ENCODE measurements around the gene DCTN1. TPM values are rescaled to one million over a fixed set of nuclear protein-coding genes. Genes with fewer than 3 reads are reported as not detected.

DCTN1 gene
- total RNA-seq, 3 donors from 2014 or later, result 92.2 to 125 (median 103) TPM

DNA sequence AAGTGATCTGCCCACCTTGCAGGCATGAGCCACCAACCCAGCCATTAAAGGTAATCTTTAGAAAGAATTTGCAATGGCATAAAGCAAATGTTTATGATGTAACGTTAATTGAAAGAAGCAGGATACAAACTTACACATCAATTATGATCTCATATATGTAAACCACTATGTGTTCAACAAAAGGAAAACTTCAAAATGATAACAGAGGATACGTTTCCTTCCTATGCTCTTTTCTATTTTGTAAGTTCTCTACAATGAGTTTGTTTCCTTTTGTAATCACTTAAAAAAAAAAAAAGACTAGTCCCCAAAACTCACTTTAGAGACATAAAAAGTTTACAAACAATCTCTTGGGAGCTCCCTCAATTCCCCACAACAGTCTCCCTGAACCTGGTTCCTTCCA is 39.9 kb upstream of the DCTN1 start:
- no peak for DNase-seq (ENCODE audit: low spot score in 2 of 2)
- Histone ChIP-seq H3K4me1 (no peaks in the 10 kb centered on the region), H3K36me3 (no peaks in the 10 kb centered on the region), H3K4me3 (no peak overlapping the region), H3K27me3 (no peaks in the 10 kb centered on the region), H3K27ac (no peak overlapping the region), H3K9me3 (no peaks in the 10 kb centered on the region)
- intact Hi-C loops (cut with DNase I; ENCODE audit: low total_unique reads), result no loop called here
- TF ChIP-seq POLR2AphosphoS5 (IDR thresholded peaks at IDR 0.05) (no peak), CTCF (IDR thresholded peaks at IDR 0.05) (no peak), POLR2A (IDR thresholded peaks at IDR 0.05) (no peak)

DNA sequence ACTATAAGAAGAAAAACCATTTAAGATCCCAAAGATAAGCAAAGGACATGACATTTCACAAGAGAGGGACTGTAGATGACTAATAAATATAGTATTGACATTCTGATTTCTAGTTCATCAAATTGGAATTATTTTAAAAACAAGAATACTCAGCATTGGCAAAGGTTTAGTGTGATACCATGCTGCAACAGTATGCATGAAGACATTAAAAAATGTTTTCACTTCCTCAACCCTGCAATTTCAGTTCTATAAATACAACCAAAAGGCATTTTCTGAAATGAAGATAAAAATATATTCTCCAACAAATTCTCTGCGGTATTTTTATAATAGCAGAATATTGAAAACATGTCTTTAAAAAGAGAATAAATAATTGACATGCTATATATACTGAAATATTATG is 39.2 kb upstream of the DCTN1 start:
- DNase-seq (ENCODE audit: low spot score in 2 of 2), result no peak
- no peaks in the 10 kb centered on the region for H3K27me3 ChIP-seq
- no peak for TF ChIP-seq POLR2A (IDR thresholded peaks at IDR 0.05)
- no peak for TF ChIP-seq CTCF (IDR thresholded peaks at IDR 0.05)
- no peak for TF ChIP-seq POLR2AphosphoS5 (IDR thresholded peaks at IDR 0.05)
- H3K9me3 ChIP-seq, result no peaks in the 10 kb centered on the region
- H3K4me3 ChIP-seq, result no peak overlapping the region
- intact Hi-C loops (cut with DNase I; ENCODE audit: low total_unique reads), result no loop called here
- H3K4me1 ChIP-seq, result peaks cover 0 to 2% of the 10 kb centered on the region in 2 donors
- no peaks in the 10 kb centered on the region for H3K36me3 ChIP-seq
- no peak overlapping the region for H3K27ac ChIP-seq

GRCh38 chr2:74418312-74418711 is 38.2 kb upstream of the DCTN1 start:
- no peak for DNase-seq (ENCODE audit: low spot score in 2 of 2)
- H3K36me3 ChIP-seq, result no peaks in the 10 kb centered on the region
- no peak overlapping the region for H3K27ac ChIP-seq
- TF ChIP-seq POLR2A (IDR thresholded peaks at IDR 0.05), result no peak
- no peak for TF ChIP-seq CTCF (IDR thresholded peaks at IDR 0.05)
- TF ChIP-seq POLR2AphosphoS5 (IDR thresholded peaks at IDR 0.05), result no peak
- H3K4me3 ChIP-seq, result no peak overlapping the region
- peaks cover 0 to 5% of the 10 kb centered on the region in 2 donors for H3K4me1 ChIP-seq
- H3K27me3 ChIP-seq, result no peaks in the 10 kb centered on the region
- H3K9me3 ChIP-seq, result no peaks in the 10 kb centered on the region
- intact Hi-C loops (cut with DNase I; ENCODE audit: low total_unique reads), result no loop called here

DNA sequence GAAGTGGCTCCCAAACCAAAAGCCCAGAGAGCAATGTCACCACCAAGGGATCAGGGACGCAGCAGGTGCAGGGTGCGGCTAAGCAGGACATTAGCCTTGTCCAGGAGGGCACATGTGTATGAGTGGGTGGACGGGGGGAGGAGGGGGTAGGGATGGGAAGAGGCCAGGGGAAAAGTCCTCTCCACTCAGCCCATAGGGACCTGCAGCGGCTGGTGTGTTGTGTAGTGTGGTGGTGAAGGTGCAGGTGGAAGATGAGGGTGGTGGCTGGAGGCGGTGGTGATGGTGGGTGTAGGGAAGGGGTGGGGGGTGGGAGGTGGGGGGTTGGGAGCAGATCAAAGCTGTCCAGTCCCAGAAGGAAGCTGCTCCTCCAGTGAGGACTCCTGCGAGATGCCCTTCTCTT is 37.7 kb upstream of the DCTN1 start:
- H3K4me3 ChIP-seq, result no peak overlapping the region
- H3K9me3 ChIP-seq, result no peaks in the 10 kb centered on the region
- no peak overlapping the region for H3K27ac ChIP-seq
- DNase-seq (ENCODE audit: low spot score in 2 of 2), result no peak
- peaks cover 0 to 5% of the 10 kb centered on the region in 2 donors for H3K4me1 ChIP-seq
- intact Hi-C loops (cut with DNase I; ENCODE audit: low total_unique reads), result no loop called here
- no peak for TF ChIP-seq POLR2A (IDR thresholded peaks at IDR 0.05)
- no peak for TF ChIP-seq POLR2AphosphoS5 (IDR thresholded peaks at IDR 0.05)
- TF ChIP-seq CTCF (IDR thresholded peaks at IDR 0.05), result no peak
- no peaks in the 10 kb centered on the region for H3K27me3 ChIP-seq
- no peaks in the 10 kb centered on the region for H3K36me3 ChIP-seq

DNA sequence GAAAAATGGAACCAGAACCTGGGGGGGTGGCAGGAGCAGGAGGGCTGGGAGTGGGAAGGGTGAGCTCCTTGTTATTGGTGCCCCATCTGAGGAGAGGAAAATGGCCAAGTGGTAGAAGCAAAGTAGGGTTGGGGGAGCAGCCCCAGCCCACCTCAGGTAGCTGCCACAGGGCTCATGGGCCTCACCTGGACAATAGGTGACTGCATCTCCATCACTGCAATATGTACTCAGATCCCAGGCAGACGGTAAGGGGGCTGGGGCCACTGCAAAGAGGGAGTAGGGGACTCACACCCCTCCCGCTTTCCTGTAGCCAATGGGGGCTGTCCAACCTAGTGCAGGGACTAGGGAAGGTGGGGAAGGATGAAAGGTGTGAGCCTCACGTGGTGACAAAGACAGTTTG is 37.1 kb upstream of the DCTN1 start:
- H3K9me3 ChIP-seq, result no peaks in the 10 kb centered on the region
- peaks cover 0 to 5% of the 10 kb centered on the region in 2 donors for H3K4me1 ChIP-seq
- intact Hi-C loops (cut with DNase I; ENCODE audit: low total_unique reads), result no loop called here
- H3K27ac ChIP-seq, result no peak overlapping the region
- no peak overlapping the region for H3K4me3 ChIP-seq
- H3K27me3 ChIP-seq, result no peaks in the 10 kb centered on the region
- no peak for TF ChIP-seq POLR2AphosphoS5 (IDR thresholded peaks at IDR 0.05)
- TF ChIP-seq POLR2A (IDR thresholded peaks at IDR 0.05), result no peak
- no peak for TF ChIP-seq CTCF (IDR thresholded peaks at IDR 0.05)
- H3K36me3 ChIP-seq, result no peaks in the 10 kb centered on the region
- no peak for DNase-seq (ENCODE audit: low spot score in 2 of 2)

Data from breast epithelium (tissue), 4 donors.